ENCODE data around the gene PPARG.
"Not testable (repeated sequence)": the region's sequence is repeated elsewhere in the genome, so short reads cannot be mapped to it uniquely, and the experiment has no call there.

Gene PPARG

DNA sequence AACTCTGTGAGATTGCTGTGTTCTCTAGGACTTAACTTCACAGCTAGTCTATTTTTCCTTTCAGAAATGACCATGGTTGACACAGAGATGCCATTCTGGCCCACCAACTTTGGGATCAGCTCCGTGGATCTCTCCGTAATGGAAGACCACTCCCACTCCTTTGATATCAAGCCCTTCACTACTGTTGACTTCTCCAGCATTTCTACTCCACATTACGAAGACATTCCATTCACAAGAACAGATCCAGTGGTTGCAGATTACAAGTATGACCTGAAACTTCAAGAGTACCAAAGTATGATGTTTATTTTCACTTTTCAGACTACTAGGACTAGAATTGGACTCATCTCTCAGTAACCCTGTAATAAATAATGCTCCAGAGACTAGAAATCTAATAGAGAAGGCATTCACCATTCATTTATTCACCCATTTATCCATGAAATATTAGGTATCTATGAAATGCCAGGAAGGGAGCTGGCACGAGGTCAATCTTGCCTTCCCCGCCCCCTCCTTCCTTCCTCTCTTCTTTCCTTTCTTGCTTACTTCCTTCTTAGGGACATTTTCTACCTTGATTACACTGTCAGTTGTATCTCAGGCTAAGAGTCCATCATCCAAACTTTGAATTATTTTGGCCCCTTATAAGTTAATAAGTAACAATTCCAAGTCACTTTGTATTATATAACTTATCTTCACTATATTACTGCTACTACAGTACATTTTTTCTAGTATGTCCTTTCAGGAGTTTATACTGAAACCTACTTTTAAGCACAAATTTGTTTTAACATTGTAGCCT lies 91.0 kb downstream of the PPARG start:
- no peak overlapping the region for H3K4me3 ChIP-seq (ENCODE audit: low read length)
- no peak overlapping the region for H3K9ac ChIP-seq (ENCODE audit: low read length)
- H3K27me3 ChIP-seq (ENCODE audit: control insufficient read depth, insufficient read depth, low read length) = no peaks in the 10 kb centered on the region
- H3K4me1 ChIP-seq (ENCODE audit: control insufficient read depth, insufficient read depth, low read length) = peaks cover 3% of the 10 kb centered on the region
- no peaks in the 10 kb centered on the region for H3K36me3 ChIP-seq (ENCODE audit: control insufficient read depth, insufficient read depth, low read length)
- no peaks in the 10 kb centered on the region for H3K9me3 ChIP-seq (ENCODE audit: control insufficient read depth, low read length)

DNA sequence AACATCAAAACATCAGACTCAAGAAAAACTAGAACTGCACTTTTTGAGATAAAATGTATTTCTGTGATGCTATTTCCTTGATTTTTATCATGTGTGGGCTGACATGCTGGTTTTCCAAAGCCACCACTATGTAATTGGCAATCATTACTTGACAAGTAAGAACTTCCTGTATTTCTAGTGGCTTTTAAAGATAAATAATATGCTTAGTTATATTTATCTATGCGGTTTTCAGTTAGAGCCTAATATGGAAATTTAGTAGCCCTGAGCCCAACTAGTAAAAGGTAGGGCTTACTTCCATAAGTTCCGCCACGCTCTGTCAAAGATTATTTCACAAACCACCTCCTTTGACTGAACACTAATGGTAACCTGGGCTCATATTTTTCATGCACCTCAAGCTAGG lies 91.6 kb downstream of the PPARG start:
- Histone ChIP-seq H3K4me3 (ENCODE audit: low read length) (no peak overlapping the region), H3K9me3 (ENCODE audit: control insufficient read depth, low read length) (no peaks in the 10 kb centered on the region), H3K9ac (ENCODE audit: low read length) (no peak overlapping the region), H3K27me3 (ENCODE audit: control insufficient read depth, insufficient read depth, low read length) (no peaks in the 10 kb centered on the region), H3K4me1 (ENCODE audit: control insufficient read depth, insufficient read depth, low read length) (peaks cover 3% of the 10 kb centered on the region), H3K36me3 (ENCODE audit: control insufficient read depth, insufficient read depth, low read length) (no peaks in the 10 kb centered on the region)

DNA sequence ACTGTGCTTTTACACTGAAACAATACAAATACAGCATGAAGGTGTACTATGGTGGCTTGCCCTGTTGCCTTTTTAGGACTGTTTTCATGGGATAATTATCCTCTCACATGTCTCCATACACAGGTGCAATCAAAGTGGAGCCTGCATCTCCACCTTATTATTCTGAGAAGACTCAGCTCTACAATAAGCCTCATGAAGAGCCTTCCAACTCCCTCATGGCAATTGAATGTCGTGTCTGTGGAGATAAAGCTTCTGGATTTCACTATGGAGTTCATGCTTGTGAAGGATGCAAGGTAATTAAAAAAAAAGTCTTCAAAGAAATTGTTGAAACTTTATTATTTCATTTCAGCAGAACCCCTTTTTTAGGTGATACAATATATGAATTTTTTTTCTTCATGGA lies 92.3 kb downstream of the PPARG start:
- H3K27me3 ChIP-seq (ENCODE audit: control insufficient read depth, insufficient read depth, low read length) = no peaks in the 10 kb centered on the region
- no peaks in the 10 kb centered on the region for H3K36me3 ChIP-seq (ENCODE audit: control insufficient read depth, insufficient read depth, low read length)

DNA sequence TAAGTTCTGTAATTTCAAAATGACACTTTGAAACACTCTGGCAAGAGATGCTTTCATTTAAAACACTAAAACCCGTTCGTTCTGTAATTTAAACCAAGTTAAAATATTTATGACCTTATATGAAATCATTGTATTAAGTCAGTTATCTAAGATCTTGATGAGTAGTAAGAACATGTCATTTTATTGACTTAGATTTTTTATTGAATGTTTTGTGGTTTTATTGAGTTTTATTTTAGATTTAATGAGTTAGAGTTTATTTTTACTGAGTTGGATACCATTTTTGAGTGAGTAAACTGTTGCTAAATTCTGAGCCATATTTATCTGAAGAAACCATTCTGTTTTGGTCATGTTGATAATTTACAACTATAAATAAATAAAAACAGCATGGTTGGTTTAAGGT lies 94.3 kb downstream of the PPARG start:
- Histone ChIP-seq H3K4me1 (ENCODE audit: control insufficient read depth, insufficient read depth, low read length) (peaks cover 3% of the 10 kb centered on the region), H3K4me3 (ENCODE audit: low read length) (no peak overlapping the region)

More for the DNA sequence above, 92.3 kb downstream of the PPARG start:
- Histone ChIP-seq H3K9me3 (ENCODE audit: control insufficient read depth, low read length) (no peaks in the 10 kb centered on the region), H3K4me3 (ENCODE audit: low read length) (no peak overlapping the region), H3K9ac (ENCODE audit: low read length) (no peak overlapping the region), H3K4me1 (ENCODE audit: control insufficient read depth, insufficient read depth, low read length) (peaks cover 3% of the 10 kb centered on the region)

GRCh38 chr3:12384451-12385233 lies 95.8 kb downstream of the PPARG start:
- Histone ChIP-seq H3K9ac (ENCODE audit: low read length) (no peak overlapping the region), H3K4me1 (ENCODE audit: control insufficient read depth, insufficient read depth, low read length) (no peaks in the 10 kb centered on the region), H3K36me3 (ENCODE audit: control insufficient read depth, insufficient read depth, low read length) (no peaks in the 10 kb centered on the region), H3K4me3 (ENCODE audit: low read length) (no peak overlapping the region), H3K9me3 (ENCODE audit: control insufficient read depth, low read length) (no peaks in the 10 kb centered on the region), H3K27me3 (ENCODE audit: control insufficient read depth, insufficient read depth, low read length) (no peaks in the 10 kb centered on the region)

More for the DNA sequence above, 94.3 kb downstream of the PPARG start:
- no peak overlapping the region for H3K9ac ChIP-seq (ENCODE audit: low read length)
- H3K36me3 ChIP-seq (ENCODE audit: control insufficient read depth, insufficient read depth, low read length) = no peaks in the 10 kb centered on the region
- H3K9me3 ChIP-seq (ENCODE audit: control insufficient read depth, low read length) = no peaks in the 10 kb centered on the region
- no peaks in the 10 kb centered on the region for H3K27me3 ChIP-seq (ENCODE audit: control insufficient read depth, insufficient read depth, low read length)

DNA sequence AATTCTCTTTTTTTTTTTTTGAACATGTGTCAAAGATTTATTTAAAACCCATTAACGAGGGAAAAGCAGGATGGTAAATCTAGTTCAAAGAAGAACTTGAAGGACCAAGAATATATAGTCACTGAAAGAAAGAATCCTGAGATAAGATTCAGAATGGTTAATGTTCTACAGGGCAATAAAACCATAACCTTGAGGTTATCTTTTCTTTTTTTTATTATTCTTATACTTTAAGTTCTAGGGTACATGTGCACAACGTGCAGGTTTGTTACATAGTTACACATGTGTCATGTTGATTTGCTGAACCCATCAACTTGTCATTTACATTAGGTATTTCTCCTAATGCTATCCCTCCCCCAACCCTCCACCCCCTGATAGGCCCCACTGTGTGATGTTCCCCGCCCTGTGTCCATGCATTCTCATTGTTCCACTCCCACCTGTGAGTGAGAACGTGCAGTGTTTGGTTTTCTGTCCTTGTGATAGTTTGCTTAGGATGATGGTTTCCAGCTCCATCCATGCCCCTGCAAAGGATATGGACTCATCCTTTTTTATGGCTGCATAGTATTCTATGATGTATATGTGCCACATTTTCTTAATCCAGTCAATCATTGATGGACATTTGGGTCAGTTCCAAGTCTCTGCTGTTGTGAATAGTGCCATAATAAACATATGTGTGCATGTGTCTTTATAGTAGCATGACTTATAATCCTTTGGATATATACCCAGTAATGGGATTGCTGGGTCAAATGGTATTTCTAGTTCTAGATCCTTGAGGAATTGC lies 97.8 kb downstream of the PPARG start:
- not testable (repeated sequence) for H3K4me1 ChIP-seq (ENCODE audit: control insufficient read depth, insufficient read depth, low read length); H3K27me3 ChIP-seq (ENCODE audit: control insufficient read depth, insufficient read depth, low read length); H3K9me3 ChIP-seq (ENCODE audit: control insufficient read depth, low read length); H3K4me3 ChIP-seq (ENCODE audit: low read length); H3K36me3 ChIP-seq (ENCODE audit: control insufficient read depth, insufficient read depth, low read length); H3K9ac ChIP-seq (ENCODE audit: low read length)

GRCh38 chr3:12388185-12388584 lies 99.3 kb downstream of the PPARG start:
- no peaks in the 10 kb centered on the region for H3K9me3 ChIP-seq (ENCODE audit: control insufficient read depth, low read length)

GRCh38 chr3:12392101-12392878 lies 103.4 kb downstream of the PPARG start:
- H3K9me3 ChIP-seq (ENCODE audit: control insufficient read depth, low read length) = no peaks in the 10 kb centered on the region
- no peak overlapping the region for H3K9ac ChIP-seq (ENCODE audit: low read length)
- peaks cover 11% of the 10 kb centered on the region for H3K4me1 ChIP-seq (ENCODE audit: control insufficient read depth, insufficient read depth, low read length)
- no peaks in the 10 kb centered on the region for H3K36me3 ChIP-seq (ENCODE audit: control insufficient read depth, insufficient read depth, low read length)
- no peaks in the 10 kb centered on the region for H3K27me3 ChIP-seq (ENCODE audit: control insufficient read depth, insufficient read depth, low read length)
- no peak overlapping the region for H3K4me3 ChIP-seq (ENCODE audit: low read length)

More at GRCh38 chr3:12388185-12388584, 99.3 kb downstream of the PPARG start:
- peaks cover 11% of the 10 kb centered on the region for H3K4me1 ChIP-seq (ENCODE audit: control insufficient read depth, insufficient read depth, low read length)
- no peak overlapping the region for H3K4me3 ChIP-seq (ENCODE audit: low read length)
- H3K27me3 ChIP-seq (ENCODE audit: control insufficient read depth, insufficient read depth, low read length) = no peaks in the 10 kb centered on the region
- no peak overlapping the region for H3K9ac ChIP-seq (ENCODE audit: low read length)
- H3K36me3 ChIP-seq (ENCODE audit: control insufficient read depth, insufficient read depth, low read length) = no peaks in the 10 kb centered on the region

DNA sequence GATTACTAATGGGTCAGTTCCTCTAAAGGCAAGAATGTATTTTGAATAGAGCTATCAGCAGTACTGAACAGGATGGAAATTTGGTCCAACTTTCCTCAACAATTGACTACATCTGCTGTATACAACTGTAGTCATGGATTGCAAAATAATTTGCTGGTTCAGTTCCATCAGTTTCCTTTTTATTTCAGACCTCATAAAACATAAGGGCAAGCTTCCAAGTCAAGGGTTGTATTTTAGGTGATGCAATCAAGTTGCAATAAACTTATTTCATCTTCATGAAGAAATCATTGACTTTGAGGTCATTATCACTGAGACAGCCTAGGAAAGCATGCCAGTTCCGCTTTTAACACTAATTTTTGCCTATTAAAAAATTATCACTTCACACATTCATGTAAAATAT lies 105.0 kb downstream of the PPARG start:
- Histone ChIP-seq H3K4me3 (ENCODE audit: low read length) (no peak overlapping the region), H3K36me3 (ENCODE audit: control insufficient read depth, insufficient read depth, low read length) (no peaks in the 10 kb centered on the region), H3K4me1 (ENCODE audit: control insufficient read depth, insufficient read depth, low read length) (peaks cover 11% of the 10 kb centered on the region), H3K9me3 (ENCODE audit: control insufficient read depth, low read length) (no peaks in the 10 kb centered on the region), H3K9ac (ENCODE audit: low read length) (no peak overlapping the region), H3K27me3 (ENCODE audit: control insufficient read depth, insufficient read depth, low read length) (no peaks in the 10 kb centered on the region)

DNA sequence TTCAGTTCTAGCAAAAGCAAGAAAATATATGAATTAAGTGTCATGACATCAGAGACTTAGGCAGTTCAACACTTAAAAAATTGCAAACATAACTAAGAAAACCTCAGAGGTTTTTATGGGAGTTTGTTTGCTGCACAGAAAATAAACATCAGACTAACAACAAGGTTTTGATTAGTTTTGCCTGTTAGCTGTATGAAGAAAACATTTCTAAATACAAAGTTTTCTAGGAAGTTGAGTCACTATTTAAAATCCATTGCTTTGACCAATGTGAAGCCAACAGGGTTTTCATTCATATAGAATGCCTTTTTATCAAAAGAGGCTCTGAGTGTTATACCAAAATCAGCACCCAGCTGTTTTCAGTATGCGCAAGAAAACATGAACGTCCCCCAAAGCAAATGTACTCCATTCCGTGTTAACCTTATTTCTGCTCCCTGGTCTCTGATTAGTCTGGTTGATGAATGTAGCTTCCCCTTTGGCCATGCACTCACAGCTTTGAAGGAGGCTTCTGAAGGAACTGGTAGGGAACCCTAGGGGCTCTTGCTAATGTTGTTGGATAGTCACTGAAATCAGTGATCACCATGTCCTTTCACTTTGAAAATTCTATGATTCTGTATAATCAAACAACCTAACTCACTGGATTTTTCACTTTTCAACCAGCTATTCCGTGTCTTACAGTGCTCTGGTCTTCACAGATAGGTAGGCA lies 105.8 kb downstream of the PPARG start:
- Histone ChIP-seq H3K9ac (ENCODE audit: low read length) (no peak overlapping the region), H3K27me3 (ENCODE audit: control insufficient read depth, insufficient read depth, low read length) (no peaks in the 10 kb centered on the region), H3K9me3 (ENCODE audit: control insufficient read depth, low read length) (no peaks in the 10 kb centered on the region), H3K36me3 (ENCODE audit: control insufficient read depth, insufficient read depth, low read length) (no peaks in the 10 kb centered on the region), H3K4me1 (ENCODE audit: control insufficient read depth, insufficient read depth, low read length) (peaks cover 11% of the 10 kb centered on the region), H3K4me3 (ENCODE audit: low read length) (no peak overlapping the region)
